Spleen (tissue), 7 donors: Measurements from ENCODE around the gene CNTN5.

Source experiments
- CTCF ChIP-seq, 11 experiments: fragments of 200-600 bp in 7 of 11; fragments of 450-650 bp in 4 of 11; sonication (generic) in 4 of 11; IDR thresholded peaks in 8 of 11; conservative IDR thresholded peaks in 3 of 11; 1 replicate in 7 of 11; 2 replicates in 4 of 11; pipeline versions ENCODE4 v1.4.0 to v1.8.0; 2016 to 2021; ENCODE audit warnings: antibody characterized with exemption in 11 of 11, inconsistent platforms in 4 of 11, mild to moderate bottlenecking in 1 of 11
- POLR2A ChIP-seq, 3 donors: fragments of 450-650 bp; IDR thresholded peaks; one replicate each; pipeline ENCODE4 v1.5.1; 2017; ENCODE audit warnings: antibody characterized with exemption in 3 of 3, mild to moderate bottlenecking in 1 of 3
- donor health status: DM: no; HTN: no; CAD: no; lungs with moderate emphysema.
- donor health status: DM: no; HTN: no; CAD: no.
- donor health status: DM: no; HTN: no; CAD: no.

- TF ChIP-seq CTCF (IDR thresholded peaks at IDR 0.05 in 8 of 11, conservative IDR thresholded peaks at IDR 0.05 in 3 of 11) (no peak), POLR2A (IDR thresholded peaks at IDR 0.05) (no peak)
Observed at GRCh38 chr11:99519095-99519494, 498.3 kb downstream of the CNTN5 start.
